ENCODE results near the gene TNFSF15.
A peak's percentile ranks its signal among the peaks of the same experiment; 100 is the strongest.

Gene TNFSF15

DNA sequence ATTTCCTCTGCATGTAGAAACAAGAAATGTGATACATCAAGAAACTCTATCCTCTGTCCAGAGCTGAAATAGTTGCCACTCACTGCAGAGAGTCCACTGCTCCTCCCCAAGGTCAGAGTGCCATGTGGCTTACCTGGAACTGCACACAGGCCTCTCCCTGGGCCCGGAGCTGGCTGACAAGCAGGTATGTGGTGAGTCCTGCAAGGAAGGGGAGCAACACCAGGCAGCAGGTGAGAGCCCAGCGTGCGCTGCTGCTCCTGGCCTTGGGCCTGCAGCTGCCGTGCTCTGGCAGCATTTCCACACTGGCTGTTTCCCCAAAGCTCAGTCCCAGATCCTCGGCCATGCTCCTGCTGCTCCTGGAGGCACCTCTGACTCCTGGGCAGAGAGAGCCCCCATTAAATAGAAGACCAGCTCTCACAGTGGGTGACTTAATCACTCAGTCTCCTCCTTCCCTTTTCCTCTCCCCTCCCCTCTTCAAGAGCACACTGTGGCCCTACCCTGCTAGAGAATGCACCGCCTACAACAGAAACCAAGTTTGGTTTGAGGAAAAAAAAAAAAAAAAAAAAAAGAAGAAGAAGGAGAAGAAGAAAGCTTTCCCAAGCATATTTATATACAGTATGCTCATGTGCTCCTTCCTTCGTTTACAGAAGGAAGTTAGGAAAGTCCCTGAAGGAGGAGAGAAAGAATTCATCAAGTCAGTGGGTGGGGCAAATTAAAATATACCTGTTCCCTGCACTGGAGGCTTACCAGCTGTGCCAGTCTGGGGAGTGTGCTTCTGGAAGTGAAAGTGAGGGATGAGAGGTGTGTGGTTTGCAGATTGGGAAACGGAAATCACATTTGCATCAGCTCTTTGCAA lies at the start of gene TNFSF15:
Gene TNFSF15 (minus strand): TSS at position 370 of the 856 bp plus-strand sequence. CDS start 27 bp downstream, at position 343.
- TF ChIP-seq, protein P1, sequence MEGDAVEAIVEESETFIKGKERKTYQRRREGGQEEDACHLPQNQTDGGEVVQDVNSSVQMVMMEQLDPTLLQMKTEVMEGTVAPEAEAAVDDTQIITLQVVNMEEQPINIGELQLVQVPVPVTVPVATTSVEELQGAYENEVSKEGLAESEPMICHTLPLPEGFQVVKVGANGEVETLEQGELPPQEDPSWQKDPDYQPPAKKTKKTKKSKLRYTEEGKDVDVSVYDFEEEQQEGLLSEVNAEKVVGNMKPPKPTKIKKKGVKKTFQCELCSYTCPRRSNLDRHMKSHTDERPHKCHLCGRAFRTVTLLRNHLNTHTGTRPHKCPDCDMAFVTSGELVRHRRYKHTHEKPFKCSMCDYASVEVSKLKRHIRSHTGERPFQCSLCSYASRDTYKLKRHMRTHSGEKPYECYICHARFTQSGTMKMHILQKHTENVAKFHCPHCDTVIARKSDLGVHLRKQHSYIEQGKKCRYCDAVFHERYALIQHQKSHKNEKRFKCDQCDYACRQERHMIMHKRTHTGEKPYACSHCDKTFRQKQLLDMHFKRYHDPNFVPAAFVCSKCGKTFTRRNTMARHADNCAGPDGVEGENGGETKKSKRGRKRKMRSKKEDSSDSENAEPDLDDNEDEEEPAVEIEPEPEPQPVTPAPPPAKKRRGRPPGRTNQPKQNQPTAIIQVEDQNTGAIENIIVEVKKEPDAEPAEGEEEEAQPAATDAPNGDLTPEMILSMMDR (IDR thresholded peaks at IDR 0.05; ENCODE audit: low read depth, low read length): no peak
- peak within 1 kb of the TSS in 1 of 2 donors; percentile 18 for H3K4me3 ChIP-seq (replicated peaks in 1 of 2; ENCODE audit: low read depth in 2 of 2, low read length in 2 of 2)
- DNase-seq (ENCODE audit: low read depth in 2 of 2): peak in 1 of 2 donors; percentile 7

DNA sequence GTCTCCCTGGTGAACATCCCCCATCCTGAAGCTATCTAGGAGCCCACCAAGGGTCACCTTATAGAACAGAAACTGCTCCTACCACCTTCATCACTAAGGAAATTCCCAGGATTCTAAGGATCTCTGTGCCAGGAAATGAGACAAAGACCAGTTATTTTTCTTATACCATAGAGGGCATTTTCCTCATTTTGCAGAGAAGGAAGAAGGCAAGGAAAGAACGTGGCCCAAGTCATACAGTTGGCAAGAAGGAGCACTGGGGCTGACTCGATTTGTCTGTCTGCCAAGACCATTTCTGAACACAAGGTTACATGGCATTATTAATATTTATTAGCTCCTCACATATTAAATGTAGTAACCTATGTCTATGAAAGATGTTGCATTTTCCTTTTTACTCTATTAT lies 49.6 kb upstream of the TNFSF15 start:
- no peak overlapping the region for H3K4me3 ChIP-seq (replicated peaks in 1 of 2; ENCODE audit: low read depth in 2 of 2, low read length in 2 of 2)
- DNase-seq (ENCODE audit: low read depth in 2 of 2): peak; percentile 50
- TF ChIP-seq, protein P1 (IDR thresholded peaks at IDR 0.05; ENCODE audit: low read depth, low read length): no peak

DNA sequence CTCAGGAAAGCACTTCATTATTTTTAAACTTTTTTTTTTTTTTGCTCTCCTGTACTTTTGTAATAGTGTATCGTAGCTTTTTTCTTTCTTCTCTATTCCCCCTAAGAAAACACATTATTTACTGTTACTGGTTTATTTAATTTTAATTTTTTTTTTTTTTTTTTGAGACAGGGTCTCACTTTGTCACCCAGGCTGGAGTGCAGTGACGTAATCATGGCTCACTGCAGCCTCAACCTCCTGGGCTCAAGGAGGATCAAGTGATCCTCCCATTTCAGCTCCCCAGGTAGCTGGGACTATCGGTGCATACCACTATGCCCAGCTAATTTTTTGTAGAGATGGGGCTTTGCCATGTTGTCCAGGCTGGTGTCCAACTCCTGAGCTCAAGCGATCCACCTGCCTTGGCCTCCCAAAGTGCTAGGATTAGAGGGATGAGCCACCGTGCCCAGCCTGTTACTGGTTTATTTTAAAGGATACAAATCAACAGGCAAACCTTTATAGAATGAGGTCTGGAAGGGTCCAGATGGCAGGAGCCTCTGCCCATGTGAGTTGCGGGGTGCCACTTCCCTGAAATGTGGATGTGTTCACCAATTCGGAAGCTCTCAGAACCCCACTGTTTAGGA lies 49.0 kb upstream of the TNFSF15 start:
- DNase-seq (ENCODE audit: low read depth in 2 of 2): no peak
- no peak overlapping the region for H3K4me3 ChIP-seq (replicated peaks in 1 of 2; ENCODE audit: low read depth in 2 of 2, low read length in 2 of 2)
- TF ChIP-seq, protein P1 (IDR thresholded peaks at IDR 0.05; ENCODE audit: low read depth, low read length): no peak

DNA sequence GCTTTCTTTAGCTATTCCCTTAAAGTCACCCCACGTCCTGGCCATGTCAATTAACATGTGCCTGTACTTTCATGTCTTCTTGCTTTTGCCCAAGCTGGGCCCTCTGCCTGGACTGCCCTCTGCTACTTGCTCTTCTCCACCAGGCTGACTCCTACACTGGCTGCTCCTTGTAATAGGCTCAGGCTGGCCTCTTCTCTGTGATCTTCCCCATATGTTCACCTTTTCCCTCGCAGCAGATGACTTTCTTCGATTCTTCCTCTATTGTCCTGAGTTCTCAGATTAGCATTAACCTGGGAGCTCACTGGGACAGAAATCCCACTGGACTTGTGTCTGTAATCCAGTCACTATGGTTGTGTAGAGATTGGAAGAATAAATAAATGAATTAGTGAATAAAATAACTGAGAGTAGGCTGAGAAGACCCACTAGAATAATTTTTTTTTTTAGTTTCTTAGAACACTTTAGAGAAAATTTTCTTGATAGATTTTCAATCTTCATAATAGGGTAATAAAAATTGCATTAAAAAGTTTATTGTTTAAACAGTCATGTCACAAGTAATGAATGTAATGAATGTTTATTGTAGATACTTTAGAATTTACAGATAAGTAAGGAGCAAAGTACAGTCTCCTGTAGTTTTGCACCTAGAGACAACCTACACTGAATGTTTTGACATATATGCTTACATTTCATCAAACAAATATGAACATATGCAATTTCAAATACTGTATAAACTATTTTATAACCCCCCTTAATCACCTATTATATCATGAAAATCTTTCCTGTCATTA lies 47.4 kb upstream of the TNFSF15 start:
- TF ChIP-seq, protein P1 (IDR thresholded peaks at IDR 0.05; ENCODE audit: low read depth, low read length): no peak
- no peak for DNase-seq (ENCODE audit: low read depth in 2 of 2)
- H3K4me3 ChIP-seq (replicated peaks in 1 of 2; ENCODE audit: low read depth in 2 of 2, low read length in 2 of 2): no peak overlapping the region

DNA sequence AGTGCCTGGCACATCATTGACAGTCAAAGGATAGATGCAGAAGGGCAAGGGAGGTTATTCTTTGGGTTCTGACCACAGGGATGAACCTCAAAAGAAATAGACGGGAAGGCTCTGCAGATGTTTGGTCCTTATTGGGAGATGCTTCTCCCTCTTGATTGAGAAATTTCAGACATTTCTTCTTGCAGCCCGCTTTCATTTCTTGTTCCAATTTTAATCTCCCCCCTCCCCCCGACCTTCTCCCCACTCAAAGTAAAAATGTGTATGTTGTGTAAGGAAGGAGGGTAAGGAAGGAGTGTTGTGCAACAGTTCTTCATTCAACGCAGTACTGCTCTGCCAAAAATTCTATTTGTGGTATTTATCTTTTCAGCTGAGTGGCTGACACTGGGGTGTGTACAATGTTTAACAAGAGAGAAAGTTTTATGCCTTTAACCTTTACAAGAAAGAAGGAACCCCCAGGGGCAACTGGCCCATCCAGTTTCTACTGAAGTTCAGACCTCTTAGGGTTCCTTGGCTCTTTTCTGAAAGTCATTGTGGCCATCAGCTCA lies 46.3 kb upstream of the TNFSF15 start:
- H3K4me3 ChIP-seq (replicated peaks in 1 of 2; ENCODE audit: low read depth in 2 of 2, low read length in 2 of 2): no peak overlapping the region
- peak; percentile 79 to 92 for DNase-seq (ENCODE audit: low read depth in 2 of 2)
- TF ChIP-seq, protein P1 (IDR thresholded peaks at IDR 0.05; ENCODE audit: low read depth, low read length): no peak

DNA sequence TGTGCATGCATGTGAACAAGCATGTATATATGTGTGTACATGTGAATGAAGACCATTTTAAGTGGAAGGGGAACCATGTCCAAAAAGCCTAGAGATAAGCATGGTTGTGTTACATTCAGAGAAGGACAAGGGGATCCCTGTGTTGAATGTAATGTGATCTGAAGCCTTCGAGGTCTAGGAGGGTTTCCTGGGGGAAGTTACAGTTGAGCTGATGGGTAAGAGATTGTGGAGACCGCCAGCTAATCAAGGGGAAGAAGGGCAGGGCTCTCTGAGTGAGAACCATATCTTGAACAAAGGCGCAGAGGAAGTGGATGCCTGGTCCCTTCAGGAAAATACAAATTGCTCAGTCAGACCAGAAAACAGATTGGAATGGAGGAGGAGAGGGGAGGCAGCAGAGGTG lies 45.5 kb upstream of the TNFSF15 start:
- TF ChIP-seq, protein P1 (IDR thresholded peaks at IDR 0.05; ENCODE audit: low read depth, low read length): no peak
- no peak for DNase-seq (ENCODE audit: low read depth in 2 of 2)
- H3K4me3 ChIP-seq (replicated peaks in 1 of 2; ENCODE audit: low read depth in 2 of 2, low read length in 2 of 2): no peak overlapping the region
